ENCODE measurements around the gene RPS14. TPM values are rescaled to one million over a fixed set of nuclear protein-coding genes. Genes with fewer than 3 reads are reported as not detected.

The RPS14 gene
- total and polyA plus RNA-seq, 2 experiments from 2014 or later = 1,343 to 1,694 TPM

DNA sequence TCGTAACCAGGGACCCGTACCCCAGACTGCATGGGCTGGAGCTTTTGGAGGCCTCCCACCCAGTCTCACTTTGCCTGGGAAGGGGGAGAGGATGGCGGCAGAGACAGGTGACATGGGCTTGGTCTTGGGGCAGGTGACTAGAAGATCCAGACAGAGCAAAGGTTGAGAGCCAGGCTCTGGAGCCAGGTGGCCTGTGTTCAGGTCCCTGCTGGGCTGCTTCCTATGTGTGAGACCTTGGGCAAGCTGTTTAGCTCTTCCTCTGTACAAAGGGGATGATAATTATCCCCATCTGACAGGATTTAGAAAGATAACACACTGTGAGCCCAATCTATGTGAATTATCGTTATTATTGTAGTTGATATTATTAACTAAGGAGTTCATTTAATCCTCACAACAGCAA is 42.3 kb upstream of the RPS14 start:
- Histone ChIP-seq H3K27me3 (replicated peaks; ENCODE audit: insufficient read depth) (no peaks in the 10 kb centered on the region), H3K9ac (peak overlapping the region; percentile 57), H4K20me1 (ENCODE audit: insufficient read depth) (no peaks in the 10 kb centered on the region), H3K4me1 (ENCODE audit: insufficient read depth) (peaks cover 67% of the 10 kb centered on the region), H3K9me3 (ENCODE audit: low read depth) (no peaks in the 10 kb centered on the region), H2AFZ (no peak overlapping the region), H3K27ac (peak overlapping the region; percentile 88), H3K4me2 (ENCODE audit: unreplicated experiment) (peak overlapping the region; percentile 59), H3F3A (ENCODE audit: insufficient read depth) (peaks cover 75% of the 10 kb centered on the region), H3K9me2 (ENCODE audit: insufficient read depth) (no peaks in the 10 kb centered on the region), H3K4me3 (no peak overlapping the region), H3K36me3 (ENCODE audit: low read depth) (no peaks in the 10 kb centered on the region), H3K79me2 (ENCODE audit: insufficient read depth) (peaks cover 100% of the 10 kb centered on the region)
- DNase-seq = no peak
- WGBS, 2 experiments (ENCODE audit: low coverage in 1 of 2, low lambda C conversion rate in 2 of 2, missing lambda C conversion rate in 2 of 2) = 84 to 86% methylated on average over 4 of the region's 4 CpGs
- in situ Hi-C loops (cut with MboI) = no loop called here
- TF ChIP-seq EZH2phosphoT487 (IDR thresholded peaks at IDR 0.05; ENCODE audit: insufficient read depth, low read depth) = no peak
- TF ChIP-seq EZH2 (IDR thresholded peaks at IDR 0.05; ENCODE audit: insufficient read depth, poor library complexity, severe bottlenecking) = no peak

DNA sequence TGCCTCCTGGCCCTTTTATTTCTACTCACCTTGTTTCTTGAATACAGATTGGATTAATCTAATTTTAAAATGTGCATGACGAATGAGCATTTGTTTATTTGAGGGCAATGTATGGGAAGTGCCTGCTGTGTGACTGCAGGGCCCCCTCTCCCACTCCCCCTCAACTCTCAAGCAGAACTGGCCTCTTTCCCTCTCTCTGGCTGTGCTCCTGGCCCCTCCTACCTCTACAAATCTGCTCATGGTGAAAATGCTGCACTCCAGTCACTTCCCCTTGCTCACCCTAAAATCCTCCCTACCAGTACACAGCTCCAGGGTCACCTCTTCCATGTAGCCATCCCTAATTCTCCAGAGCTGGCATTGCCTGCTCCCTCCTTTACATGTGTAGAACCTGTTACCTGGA is 41.2 kb upstream of the RPS14 start:
- Histone ChIP-seq H3K36me3 (ENCODE audit: low read depth) (no peaks in the 10 kb centered on the region), H3K4me1 (ENCODE audit: insufficient read depth) (peaks cover 62% of the 10 kb centered on the region), H3K4me3 (peak overlapping the region; percentile 24; the same call in 1 of the 2 replicates), H3K9me3 (ENCODE audit: low read depth) (no peaks in the 10 kb centered on the region), H3K4me2 (ENCODE audit: unreplicated experiment) (peak overlapping the region; percentile 59), H3K9ac (peak overlapping the region; percentile 93), H3K27ac (peak overlapping the region; percentile 88), H3F3A (ENCODE audit: insufficient read depth) (peaks cover 71% of the 10 kb centered on the region), H3K79me2 (ENCODE audit: insufficient read depth) (peaks cover 96% of the 10 kb centered on the region), H3K27me3 (replicated peaks; ENCODE audit: insufficient read depth) (no peaks in the 10 kb centered on the region), H2AFZ (no peak overlapping the region), H3K9me2 (ENCODE audit: insufficient read depth) (no peaks in the 10 kb centered on the region), H4K20me1 (ENCODE audit: insufficient read depth) (no peaks in the 10 kb centered on the region)
- in situ Hi-C loops (cut with MboI) = no loop called here
- no peak for TF ChIP-seq EZH2phosphoT487 (IDR thresholded peaks at IDR 0.05; ENCODE audit: insufficient read depth, low read depth)
- TF ChIP-seq EZH2 (IDR thresholded peaks at IDR 0.05; ENCODE audit: insufficient read depth, poor library complexity, severe bottlenecking) = no peak
- DNase-seq = peak; percentile 13
- WGBS, 2 experiments (ENCODE audit: low coverage in 1 of 2, low lambda C conversion rate in 2 of 2, missing lambda C conversion rate in 2 of 2) = 67 to 84% methylated on average over 1 of the region's 1 CpG

DNA sequence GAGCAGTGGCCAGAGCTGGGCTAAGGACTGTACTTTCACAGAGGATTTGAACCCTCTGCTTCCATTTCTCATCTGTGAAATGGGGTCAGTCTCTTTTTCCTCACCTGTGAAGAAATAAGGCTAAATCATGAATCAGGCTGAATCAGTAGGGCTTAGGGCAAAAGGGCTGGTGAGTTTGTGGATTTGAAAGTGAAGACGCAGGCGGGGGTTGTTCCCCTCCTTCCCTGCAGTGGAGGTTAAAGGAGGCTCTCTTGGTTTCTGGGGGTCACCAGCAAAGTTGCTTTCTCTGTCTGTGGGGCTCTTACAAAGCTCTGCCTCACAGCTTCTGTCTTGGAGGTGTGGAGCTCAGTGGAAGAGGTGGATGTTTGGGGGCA is 40.7 kb upstream of the RPS14 start:
- Histone ChIP-seq H3K4me2 (ENCODE audit: unreplicated experiment) (peak overlapping the region; percentile 95), H3F3A (ENCODE audit: insufficient read depth) (peaks cover 71% of the 10 kb centered on the region), H2AFZ (no peak overlapping the region), H3K4me3 (peak overlapping the region; percentile 80; the same call in 1 of the 2 replicates), H3K27me3 (replicated peaks; ENCODE audit: insufficient read depth) (no peaks in the 10 kb centered on the region), H3K9me2 (ENCODE audit: insufficient read depth) (no peaks in the 10 kb centered on the region), H3K4me1 (ENCODE audit: insufficient read depth) (peaks cover 62% of the 10 kb centered on the region), H3K79me2 (ENCODE audit: insufficient read depth) (peaks cover 96% of the 10 kb centered on the region), H3K27ac (peak overlapping the region; percentile 88), H3K9ac (peak overlapping the region; percentile 93), H3K36me3 (ENCODE audit: low read depth) (no peaks in the 10 kb centered on the region), H4K20me1 (ENCODE audit: insufficient read depth) (no peaks in the 10 kb centered on the region), H3K9me3 (ENCODE audit: low read depth) (no peaks in the 10 kb centered on the region)
- WGBS, 2 experiments (ENCODE audit: low coverage in 1 of 2, low lambda C conversion rate in 2 of 2, missing lambda C conversion rate in 2 of 2) = 69 to 75% methylated on average over 2 of the region's 2 CpGs
- no peak for TF ChIP-seq EZH2phosphoT487 (IDR thresholded peaks at IDR 0.05; ENCODE audit: insufficient read depth, low read depth)
- TF ChIP-seq EZH2 (IDR thresholded peaks at IDR 0.05; ENCODE audit: insufficient read depth, poor library complexity, severe bottlenecking) = no peak
- peak; percentile 10 for DNase-seq
- in situ Hi-C loops (cut with MboI) = no loop called here

DNA sequence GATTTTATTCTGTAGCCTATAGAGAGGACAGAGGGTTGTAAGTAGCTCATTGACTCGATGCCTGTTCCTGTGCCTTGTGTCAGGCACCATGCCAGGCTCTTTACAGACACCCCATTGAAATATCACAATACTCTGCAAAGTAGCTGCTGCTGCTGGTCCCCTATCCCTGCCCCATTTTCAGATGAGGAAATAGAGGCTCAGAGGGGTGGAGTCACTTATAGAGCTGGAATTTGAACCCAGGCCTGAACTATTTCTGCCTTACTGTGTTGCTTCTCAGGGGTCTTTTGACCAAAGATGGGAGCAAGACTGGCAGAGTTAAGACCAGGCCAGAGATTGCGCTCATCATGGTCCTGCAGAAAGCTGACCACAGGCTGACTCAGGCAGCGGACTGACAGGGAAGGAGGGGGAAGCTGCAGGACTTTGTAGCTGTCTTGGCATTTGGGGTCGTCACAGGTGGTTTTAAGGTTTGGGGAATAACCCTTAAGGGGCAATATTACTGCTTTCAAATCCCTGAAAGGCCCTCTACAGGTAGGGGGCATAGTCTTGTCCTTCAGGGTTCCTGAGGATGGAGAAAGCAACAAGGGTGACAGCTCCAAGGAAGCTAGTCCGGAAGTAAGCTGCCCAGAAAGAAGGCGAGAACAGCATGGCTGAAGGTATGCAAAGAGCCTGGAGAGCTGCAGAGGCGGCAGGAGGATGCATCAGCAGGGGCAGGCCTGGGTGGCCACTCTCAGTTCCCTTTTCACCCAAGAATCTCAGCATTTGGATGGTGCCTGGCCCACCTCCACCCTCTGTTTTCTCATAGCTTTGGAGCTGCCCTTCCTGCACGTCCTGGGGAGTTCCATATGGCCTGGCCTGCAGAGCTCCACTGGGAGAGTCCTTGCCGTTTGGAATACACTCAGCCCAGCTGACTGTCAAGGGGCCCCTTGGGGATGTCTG is 40.1 kb upstream of the RPS14 start:
- WGBS, 2 experiments (ENCODE audit: low coverage in 1 of 2, low lambda C conversion rate in 2 of 2, missing lambda C conversion rate in 2 of 2) = 19 to 22% methylated on average over 9 of the region's 9 CpGs
- Histone ChIP-seq H3K9ac (peak overlapping the region; percentile 93), H4K20me1 (ENCODE audit: insufficient read depth) (no peaks in the 10 kb centered on the region), H2AFZ (no peak overlapping the region), H3K4me1 (ENCODE audit: insufficient read depth) (peaks cover 67% of the 10 kb centered on the region), H3K36me3 (ENCODE audit: low read depth) (no peaks in the 10 kb centered on the region), H3K4me3 (peak overlapping the region; percentile 80), H3K9me3 (ENCODE audit: low read depth) (no peaks in the 10 kb centered on the region), H3K4me2 (ENCODE audit: unreplicated experiment) (peak overlapping the region; percentile 95), H3K27me3 (replicated peaks; ENCODE audit: insufficient read depth) (no peaks in the 10 kb centered on the region), H3K27ac (peak overlapping the region; percentile 88), H3K9me2 (ENCODE audit: insufficient read depth) (no peaks in the 10 kb centered on the region), H3F3A (ENCODE audit: insufficient read depth) (peaks cover 71% of the 10 kb centered on the region), H3K79me2 (ENCODE audit: insufficient read depth) (peaks cover 96% of the 10 kb centered on the region)
- DNase-seq = peak; percentile 82
- in situ Hi-C loops (cut with MboI) = no loop called here
- TF ChIP-seq EZH2phosphoT487 (IDR thresholded peaks at IDR 0.05; ENCODE audit: insufficient read depth, low read depth) = no peak
- TF ChIP-seq EZH2 (IDR thresholded peaks at IDR 0.05; ENCODE audit: insufficient read depth, poor library complexity, severe bottlenecking) = no peak
